ENCODE results near the gene DPP4.
"Not testable (repeated sequence)": the region's sequence is repeated elsewhere in the genome, so short reads cannot be mapped to it uniquely, and the experiment has no call there.

Gene DPP4

GRCh38 chr2:162058973-162059668 lies 14.9 kb downstream of the DPP4 start:
- peak; percentile 43 for DNase-seq (ENCODE audit: low read depth)

- DNase-seq (ENCODE audit: low read depth), result no peak
Observed at GRCh38 chr2:162057426-162057825, 16.6 kb downstream of the DPP4 start.

GRCh38 chr2:162056796-162057399 lies 17.1 kb downstream of the DPP4 start:
- no peak for DNase-seq (ENCODE audit: low read depth)

GRCh38 chr2:162053808-162054155 lies 20.2 kb downstream of the DPP4 start:
- no peak for DNase-seq (ENCODE audit: low read depth)

- no peak for DNase-seq (ENCODE audit: low read depth)
Observed at GRCh38 chr2:162053066-162053807, 20.8 kb downstream of the DPP4 start.

GRCh38 chr2:162050513-162050961 lies 23.5 kb downstream of the DPP4 start:
- DNase-seq (ENCODE audit: low read depth), result peak; percentile 48

- DNase-seq (ENCODE audit: low read depth), result not testable (repeated sequence)
Observed at GRCh38 chr2:162049089-162049488, 24.9 kb downstream of the DPP4 start.

GRCh38 chr2:162044586-162044985 lies 29.4 kb downstream of the DPP4 start:
- DNase-seq (ENCODE audit: low read depth), result no peak

GRCh38 chr2:162043132-162043531 lies 30.9 kb downstream of the DPP4 start:
- DNase-seq (ENCODE audit: low read depth), result no peak

GRCh38 chr2:162041485-162041884 lies 32.5 kb downstream of the DPP4 start:
- DNase-seq (ENCODE audit: low read depth), result peak; percentile 54

GRCh38 chr2:162038725-162039124 lies 35.3 kb downstream of the DPP4 start:
- peak; percentile 30 for DNase-seq (ENCODE audit: low read depth)

- DNase-seq (ENCODE audit: low read depth), result no peak
Observed at GRCh38 chr2:162037886-162038285, 36.1 kb downstream of the DPP4 start.

GRCh38 chr2:162037028-162037795 lies 36.8 kb downstream of the DPP4 start:
- no peak for DNase-seq (ENCODE audit: low read depth)

- no peak for DNase-seq (ENCODE audit: low read depth)
Observed at GRCh38 chr2:162035981-162036380, 38.0 kb downstream of the DPP4 start.

GRCh38 chr2:162030363-162031190 lies 43.4 kb downstream of the DPP4 start:
- peak; percentile 75 for DNase-seq (ENCODE audit: low read depth)

GRCh38 chr2:162029287-162029901 lies 44.6 kb downstream of the DPP4 start:
- DNase-seq (ENCODE audit: low read depth), result peak; percentile 45

GRCh38 chr2:162028511-162028910 lies 45.5 kb downstream of the DPP4 start:
- DNase-seq (ENCODE audit: low read depth), result no peak

- DNase-seq (ENCODE audit: low read depth), result peak; percentile 87
Observed at GRCh38 chr2:162025121-162025911, 48.7 kb downstream of the DPP4 start.

- DNase-seq (ENCODE audit: low read depth), result peak; percentile 33
Observed at GRCh38 chr2:162022290-162022945, 51.6 kb downstream of the DPP4 start.

Measured in amniotic epithelial cell (primary cell).